ENCODE results near the gene PADI3. TPM values are rescaled to one million over a fixed set of nuclear protein-coding genes. Genes with fewer than 3 reads are reported as not detected.

PADI3 gene
- total and polyA plus RNA-seq, 2 of the 8 experiments (the other 6 are each of a cell fraction or from before 2014, with no cell fraction given), result 0.37 to 0.94 TPM

GRCh38 chr1:17228619-17229018 is 20.3 kb upstream of the PADI3 start (continued):
- no peak for TF ChIP-seq CHD1 (IDR thresholded peaks at IDR 0.05; ENCODE audit: low read depth, low read length)

All from H1 (cell line).